Gastrocnemius medialis (tissue), 4 donors: ENCODE results near the gene CD300E.

Experiments used
- CTCF ChIP-seq, 5 experiments: fragments of 450-650 bp in 3 of 5; fragments of 200-600 bp in 2 of 5; sonication (generic) in 2 of 5; IDR thresholded peaks in 4 of 5; conservative IDR thresholded peaks in 1 of 5; 1 replicate in 4 of 5; 2 replicates in 1 of 5; pipeline ENCODE4 v1.5.1; 2016 to 2019; ENCODE audit warnings: antibody characterized with exemption in 5 of 5, mild to moderate bottlenecking in 3 of 5, moderate library complexity in 3 of 5
- POLR2A ChIP-seq, 2 donors: fragments of 450-650 bp; IDR thresholded peaks; one replicate each; pipeline ENCODE4 v1.6.1; 2017; ENCODE audit warnings: antibody characterized with exemption in 2 of 2, mild to moderate bottlenecking in 2 of 2, moderate library complexity in 2 of 2

GRCh38 chr17:74658620-74659019, 35.1 kb upstream of the CD300E start:
- TF ChIP-seq CTCF (IDR thresholded peaks at IDR 0.05 in 4 of 5, conservative IDR thresholded peaks at IDR 0.05 in 1 of 5) (no peak), POLR2A (IDR thresholded peaks at IDR 0.05) (no peak)
